NT2/D1 (cell line): Measurements from ENCODE around the gene RLF.
A peak's percentile ranks its signal among the peaks of the same experiment; 100 is the strongest.
"Not testable (repeated sequence)": the region's sequence is repeated elsewhere in the genome, so short reads cannot be mapped to it uniquely, and the experiment has no call there.

ENCODE experiments used
- DNase-seq: peaks from one replicate; pipeline ENCODE4 v3.0.0-alpha.2; 2011; ENCODE audit warnings: low read depth, low spot score
- H3K27me3 ChIP-seq: 2 replicates; pipeline ENCODE4 v1.6.0; 2011; ENCODE audit warnings: mild to moderate bottlenecking; ENCODE audit not compliant: insufficient read length, insufficient read depth
- H3K36me3 ChIP-seq: 2 replicates; pipeline ENCODE4 v1.6.1; 2011; ENCODE audit warnings: mild to moderate bottlenecking, low read length, mixed read lengths; ENCODE audit not compliant: insufficient read depth, insufficient read length
- H3K4me1 ChIP-seq: 2 replicates; pipeline ENCODE4 v1.5.1; 2011; ENCODE audit not compliant: insufficient read depth, insufficient read length
- H3K4me3 ChIP-seq: 2 replicates; pipeline ENCODE4 v1.5.1; 2011; ENCODE audit warnings: low read depth; ENCODE audit not compliant: insufficient read length
- H3K9ac ChIP-seq: 2 replicates; pipeline ENCODE4 v1.6.0; 2011; ENCODE audit warnings: low read depth; ENCODE audit not compliant: insufficient read length
- H3K9me3 ChIP-seq: 2 replicates; pipeline ENCODE4 v1.5.1; 2011; ENCODE audit warnings: mild to moderate bottlenecking, low read length; ENCODE audit not compliant: insufficient read depth
- SUZ12 ChIP-seq: IDR thresholded peaks from 2 replicates; pipeline ENCODE4 v1.6.1; 2011; ENCODE audit not compliant: insufficient read length, insufficient read depth; ENCODE audit errors: extremely low read depth
- YY1 ChIP-seq: IDR thresholded peaks from 2 replicates; pipeline ENCODE4 v1.6.1; 2011; ENCODE audit not compliant: insufficient read length, insufficient read depth
- ZNF274 ChIP-seq: IDR thresholded peaks from 2 replicates; pipeline ENCODE4 v1.6.1; 2011; ENCODE audit warnings: mild to moderate bottlenecking, low read depth, low read length

RLF gene

DNA sequence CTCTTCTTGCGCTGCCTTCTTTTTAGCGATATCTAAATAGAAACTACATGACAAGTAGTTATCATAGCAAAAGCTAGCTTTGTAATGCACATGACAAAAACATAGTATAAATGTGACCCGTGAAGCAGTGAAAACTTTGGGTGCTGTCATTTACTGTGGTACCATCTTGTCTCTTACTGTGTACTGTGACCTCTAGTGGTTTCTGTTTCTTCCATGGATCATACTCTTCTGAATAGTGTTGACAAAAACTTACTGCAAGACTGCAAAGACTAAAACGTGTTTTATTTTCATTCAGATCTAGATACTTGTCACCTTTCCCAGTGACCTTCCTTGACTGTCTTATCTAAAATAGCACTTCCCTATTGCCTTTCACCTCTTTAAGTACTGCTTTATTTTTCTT, 6.1 kb downstream of the RLF start:
- DNase-seq, result no peak
- TF ChIP-seq SUZ12 (no peak), YY1 (no peak), ZNF274 (no peak)
- H3K9ac ChIP-seq, result no peak overlapping the region
- H3K27me3 ChIP-seq, result no peaks in the 10 kb centered on the region
- no peak overlapping the region for H3K4me3 ChIP-seq
- peaks cover 6% of the 10 kb centered on the region for H3K36me3 ChIP-seq
- H3K9me3 ChIP-seq, result no peaks in the 10 kb centered on the region
- no peaks in the 10 kb centered on the region for H3K4me1 ChIP-seq

DNA sequence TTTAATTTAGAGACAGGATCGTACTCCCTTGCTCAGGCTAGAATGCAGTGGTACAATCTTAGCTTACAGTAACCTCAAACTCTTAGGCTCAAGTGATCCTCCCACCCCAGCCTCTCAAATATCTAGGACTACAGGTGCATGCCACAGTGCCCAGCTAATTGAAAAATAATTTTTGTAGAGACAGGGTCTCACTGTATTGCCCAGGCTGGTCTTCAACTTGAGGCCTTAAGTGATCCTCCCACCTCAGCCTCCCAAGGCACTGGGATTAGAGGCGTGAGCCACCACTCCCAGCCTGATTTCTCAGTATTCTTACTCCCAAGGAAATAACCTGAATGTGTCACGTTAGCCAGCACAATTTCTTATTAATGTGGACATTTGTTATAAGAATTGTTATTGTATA, 9.8 kb downstream of the RLF start:
- no peaks in the 10 kb centered on the region for H3K27me3 ChIP-seq
- no peak overlapping the region for H3K4me3 ChIP-seq
- no peaks in the 10 kb centered on the region for H3K9me3 ChIP-seq
- peaks cover 2% of the 10 kb centered on the region for H3K36me3 ChIP-seq
- H3K4me1 ChIP-seq, result no peaks in the 10 kb centered on the region
- no peak for DNase-seq
- no peak overlapping the region for H3K9ac ChIP-seq
- TF ChIP-seq ZNF274 (no peak), YY1 (no peak), SUZ12 (no peak)

DNA sequence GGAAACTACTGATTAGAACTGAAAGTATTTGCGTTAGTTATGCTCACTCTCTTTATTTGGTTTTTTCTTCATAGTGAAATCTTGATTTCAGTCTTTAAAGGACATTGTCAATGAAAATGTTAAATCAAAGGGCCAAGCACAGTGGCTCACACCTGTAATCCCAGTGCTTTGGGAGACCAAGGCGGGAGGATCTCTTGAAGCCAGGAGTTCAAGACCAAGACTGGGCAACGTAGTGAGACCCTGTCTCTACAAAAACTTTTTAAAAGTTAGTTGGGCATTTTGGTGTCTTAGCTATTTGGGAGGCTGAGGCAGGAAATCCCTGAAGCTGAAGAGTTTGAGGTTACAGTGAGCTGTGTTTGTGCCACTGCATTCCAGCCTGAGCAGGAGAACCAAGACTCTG, 13.6 kb downstream of the RLF start:
- H3K9ac ChIP-seq, result no peak overlapping the region
- no peaks in the 10 kb centered on the region for H3K9me3 ChIP-seq
- TF ChIP-seq ZNF274 (no peak), YY1 (no peak), SUZ12 (no peak)
- DNase-seq, result no peak
- no peaks in the 10 kb centered on the region for H3K27me3 ChIP-seq
- H3K4me1 ChIP-seq, result no peaks in the 10 kb centered on the region
- no peaks in the 10 kb centered on the region for H3K36me3 ChIP-seq
- no peak overlapping the region for H3K4me3 ChIP-seq

DNA sequence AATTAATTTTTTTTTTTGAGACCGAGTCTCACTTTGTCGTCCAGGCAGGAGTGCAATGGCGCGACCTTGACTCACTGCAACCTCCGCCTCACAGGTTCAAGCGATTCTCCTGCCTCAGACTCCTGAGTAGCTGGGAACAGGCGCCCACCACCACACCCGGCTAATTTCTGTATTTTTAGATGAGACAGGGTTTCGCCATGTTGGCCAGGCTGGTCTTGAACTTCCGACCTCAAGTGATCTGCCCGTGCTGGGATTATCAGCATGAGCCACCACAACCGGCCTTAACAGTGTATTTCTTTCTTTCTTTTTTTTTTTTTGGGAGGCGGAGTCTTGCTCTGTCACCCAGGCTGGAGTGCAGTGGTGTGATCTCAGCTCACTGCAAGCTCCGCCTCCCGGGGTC, 15.8 kb downstream of the RLF start:
- not testable (repeated sequence) for H3K9ac ChIP-seq, H3K4me1 ChIP-seq, H3K27me3 ChIP-seq, H3K9me3 ChIP-seq, DNase-seq, H3K4me3 ChIP-seq, H3K36me3 ChIP-seq

DNA sequence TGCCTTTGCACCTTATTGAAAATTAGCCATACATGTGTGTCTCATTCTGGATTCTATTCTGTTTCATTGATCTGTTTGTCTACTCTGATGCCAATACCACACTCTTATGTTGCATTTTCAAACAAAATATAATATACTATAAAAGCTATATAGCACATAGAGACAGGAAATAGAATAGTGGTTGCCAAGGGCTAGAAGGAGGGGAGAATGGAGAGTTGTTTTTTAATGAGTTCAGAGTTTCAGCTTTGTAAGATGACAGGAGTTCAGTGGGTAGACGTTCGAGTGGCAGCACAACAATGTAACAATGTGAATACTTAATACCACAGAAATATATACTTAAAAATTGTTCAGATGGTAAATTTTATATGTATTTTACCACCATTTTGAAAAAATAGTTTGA, 17.0 kb downstream of the RLF start:
- no peak for TF ChIP-seq YY1
- no peak for TF ChIP-seq ZNF274
- no peak for TF ChIP-seq SUZ12
- Histone ChIP-seq H3K9me3 (no peaks in the 10 kb centered on the region), H3K4me1 (no peaks in the 10 kb centered on the region), H3K9ac (no peak overlapping the region), H3K27me3 (no peaks in the 10 kb centered on the region), H3K36me3 (no peaks in the 10 kb centered on the region), H3K4me3 (no peak overlapping the region)
- DNase-seq, result no peak

DNA sequence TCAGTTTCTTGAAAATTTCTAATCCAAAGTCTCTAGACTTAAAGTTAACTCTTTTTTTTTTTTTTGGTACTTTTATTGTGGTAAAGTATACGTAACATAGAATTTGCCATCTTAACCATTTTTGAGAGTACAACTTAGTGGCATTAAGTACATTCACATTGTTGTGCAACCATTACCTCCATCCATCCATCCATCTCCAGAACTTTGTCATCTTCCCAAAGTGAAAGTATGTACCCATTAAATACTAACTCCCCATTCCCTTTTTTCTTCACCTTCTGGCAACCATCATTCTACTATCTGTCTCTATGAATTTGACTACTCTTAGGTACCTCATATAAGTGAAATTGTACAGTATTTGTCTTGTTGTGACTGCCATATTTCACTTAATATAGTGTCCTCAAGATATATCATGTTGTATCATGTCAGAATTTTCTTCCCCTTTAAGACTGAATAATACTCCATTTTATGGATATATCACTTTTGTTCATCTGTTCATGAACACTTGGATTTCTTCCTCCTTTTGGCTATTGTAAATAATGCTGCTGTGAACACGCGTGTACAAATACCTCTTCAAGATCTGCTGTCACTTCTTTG, 18.4 kb downstream of the RLF start:
- Histone ChIP-seq H3K4me1 (no peaks in the 10 kb centered on the region), H3K36me3 (no peaks in the 10 kb centered on the region), H3K9ac (no peak overlapping the region), H3K9me3 (no peaks in the 10 kb centered on the region), H3K4me3 (no peak overlapping the region), H3K27me3 (no peaks in the 10 kb centered on the region)
- no peak for DNase-seq
- TF ChIP-seq YY1, result no peak
- TF ChIP-seq SUZ12, result no peak
- no peak for TF ChIP-seq ZNF274

DNA sequence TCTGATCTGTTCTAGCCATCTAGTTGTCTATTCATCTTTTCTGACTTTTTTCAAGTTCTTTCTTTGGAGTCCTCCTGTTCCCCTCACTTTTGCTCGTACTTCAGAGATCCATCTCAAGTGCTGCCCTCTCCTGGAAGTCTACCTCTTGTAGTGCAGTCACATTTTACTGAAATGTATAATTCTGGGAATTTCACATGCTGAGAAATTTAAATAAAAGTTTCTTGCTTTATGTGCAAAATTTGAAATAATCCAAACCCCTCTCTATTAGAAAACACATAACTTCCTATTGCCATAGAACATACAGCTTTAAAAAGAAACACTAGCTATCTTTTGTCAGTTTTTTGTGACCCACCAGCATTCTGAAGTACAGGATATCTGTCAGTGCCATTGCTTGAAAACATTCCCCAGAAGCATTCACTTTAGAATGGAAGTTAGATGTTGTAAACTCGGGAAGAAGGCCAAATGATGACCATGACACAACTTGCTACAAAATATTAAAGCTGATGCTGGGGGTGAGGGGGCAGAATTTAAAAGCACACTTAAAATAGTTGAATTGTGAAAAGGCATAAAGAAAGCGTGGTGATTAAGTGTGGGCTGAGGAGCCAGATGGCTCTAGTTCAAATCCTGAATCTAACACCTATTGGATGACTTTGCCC, 22.0 kb downstream of the RLF start:
- no peaks in the 10 kb centered on the region for H3K4me1 ChIP-seq

DNA sequence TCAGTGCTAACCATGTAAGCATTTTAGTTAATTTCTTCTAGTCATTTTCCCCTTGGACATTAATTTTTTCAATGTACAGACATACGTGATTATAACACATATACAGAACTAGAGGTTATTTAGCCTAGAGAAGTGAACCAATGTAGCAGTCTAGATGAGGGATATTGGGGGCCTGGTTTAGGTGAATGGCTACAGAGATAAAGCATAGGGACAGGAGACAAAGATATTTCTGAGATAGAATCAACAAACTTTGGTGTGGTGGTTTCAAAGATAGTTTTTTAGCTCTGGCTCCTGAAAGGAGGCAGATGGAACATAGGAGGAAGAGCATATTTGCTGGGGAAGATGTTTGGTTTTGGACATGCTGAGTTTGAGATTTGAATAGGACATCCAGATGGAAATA, 23.0 kb downstream of the RLF start:
- H3K4me3 ChIP-seq, result no peak overlapping the region
- no peak for DNase-seq
- no peaks in the 10 kb centered on the region for H3K4me1 ChIP-seq
- no peak overlapping the region for H3K9ac ChIP-seq
- H3K36me3 ChIP-seq, result peaks cover 3% of the 10 kb centered on the region
- H3K27me3 ChIP-seq, result no peaks in the 10 kb centered on the region
- H3K9me3 ChIP-seq, result no peaks in the 10 kb centered on the region
- TF ChIP-seq YY1 (no peak), ZNF274 (no peak), SUZ12 (no peak)

More for the DNA sequence above, 22.0 kb downstream of the RLF start:
- no peak overlapping the region for H3K9ac ChIP-seq
- no peak overlapping the region for H3K4me3 ChIP-seq
- DNase-seq, result peak; percentile 6
- H3K9me3 ChIP-seq, result no peaks in the 10 kb centered on the region
- no peaks in the 10 kb centered on the region for H3K27me3 ChIP-seq
- no peak for TF ChIP-seq YY1
- no peak for TF ChIP-seq SUZ12
- no peak for TF ChIP-seq ZNF274
- no peaks in the 10 kb centered on the region for H3K36me3 ChIP-seq
